Transverse colon (tissue), 4 donors: ENCODE results near the gene DDX27.

Source experiments
- CTCF ChIP-seq, 5 experiments: fragments of 200-600 bp in 3 of 5; fragments of 450-650 bp in 2 of 5; sonication (generic) in 3 of 5; IDR thresholded peaks; 1 replicate in 2 of 5; 2 replicates in 3 of 5; pipeline ENCODE4 v1.5.1; 2016 to 2017; ENCODE audit warnings: antibody characterized with exemption in 5 of 5, inconsistent platforms in 3 of 5, mild to moderate bottlenecking in 2 of 5, moderate library complexity in 1 of 5
- POLR2A ChIP-seq: fragments of 450-650 bp; IDR thresholded peaks from one replicate; pipeline ENCODE4 v1.6.1; 2016; ENCODE audit warnings: antibody characterized with exemption, mild to moderate bottlenecking, moderate library complexity
- POLR2AphosphoS5 ChIP-seq, 3 donors: sonication (generic); formaldehyde crosslinking; IDR thresholded peaks; one replicate each; pipeline ENCODE4 v1.6.1; 2016; ENCODE audit warnings: antibody characterized with exemption in 3 of 3

GRCh38 chr20:49248879-49249665 is 29.9 kb downstream of the DDX27 start:
- no peak for TF ChIP-seq POLR2AphosphoS5 (IDR thresholded peaks at IDR 0.05)
- TF ChIP-seq POLR2A, result no peak
- no peak for TF ChIP-seq CTCF (IDR thresholded peaks at IDR 0.05)
